Type B pancreatic cell (in vitro differentiated cells): Measurements from ENCODE around the gene ZNF441. TPM values are rescaled to one million over a fixed set of nuclear protein-coding genes. Genes with fewer than 3 reads are reported as not detected.
A peak's percentile ranks its signal among the peaks of the same experiment; 100 is the strongest.

Experiments
- DNase-seq: peaks from one replicate; pipeline ENCODE4 v3.0.0; 2021; ENCODE audit warnings: mixed read lengths; ENCODE audit not compliant: unreplicated experiment; ENCODE audit errors: extremely low spot score
- H3K27ac Mint-ChIP-seq: 2 replicates; pipeline ENCODE4 v1.8.0; 2021; ENCODE audit warnings: mild to moderate bottlenecking, mixed read lengths
- H3K27me3 Mint-ChIP-seq: 2 replicates; pipeline ENCODE4 v1.8.0; 2021; ENCODE audit warnings: mixed read lengths
- H3K36me3 Mint-ChIP-seq: 2 replicates; pipeline ENCODE4 v1.8.0; 2021; ENCODE audit warnings: mixed read lengths
- H3K4me1 Mint-ChIP-seq: one replicate; pipeline ENCODE4 v1.8.0; 2021; ENCODE audit warnings: mixed read lengths; ENCODE audit not compliant: unreplicated experiment
- H3K4me3 Mint-ChIP-seq: 2 replicates; pipeline ENCODE4 v1.8.0; 2021; ENCODE audit warnings: mild to moderate bottlenecking, mixed read lengths
- H3K9me3 Mint-ChIP-seq: 2 replicates; pipeline ENCODE4 v1.8.0; 2021; ENCODE audit warnings: mixed read lengths
- total RNA-seq: library from RNA; stranded (reverse); gene quantifications from 2 replicates; pipeline ENCODE4 v1.2.1, GENCODE V29; 2021; ENCODE audit warnings: low replicate concordance
- TF ChIP-seq, protein P1 (sequence below): fragments of 200-600 bp; sonication (generic); conservative IDR thresholded peaks from 2 replicates; pipeline ENCODE4 v1.5.0; 2021; ENCODE audit warnings: antibody characterized with exemption, mild to moderate bottlenecking

ZNF441 gene
- total RNA-seq, 1 donor from 2014 or later, result 6.3 TPM

DNA sequence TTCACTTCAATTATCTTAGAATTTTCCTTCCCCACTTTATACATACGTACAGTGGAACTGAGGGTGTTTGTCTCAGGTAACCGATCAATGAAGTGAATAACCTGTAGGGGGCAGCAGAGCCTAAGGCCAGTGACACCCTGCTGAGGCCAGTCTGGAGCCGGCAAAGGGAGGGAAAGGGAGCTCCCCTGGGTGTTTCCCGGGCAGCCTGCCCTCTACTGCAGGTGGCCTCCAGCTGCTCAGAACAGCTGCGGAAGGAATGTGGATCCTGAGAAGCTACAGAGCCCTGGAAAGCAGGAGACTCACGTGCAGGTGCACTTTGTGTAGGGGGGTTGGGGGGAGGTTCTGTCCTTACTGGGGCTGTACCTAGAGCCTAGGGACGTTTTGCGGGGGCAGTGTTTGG is 30.7 kb downstream of the ZNF441 start:
- peaks cover 15% of the 10 kb centered on the region for H3K4me1 Mint-ChIP-seq
- H3K27ac Mint-ChIP-seq, result peak overlapping the region; percentile 90
- peak; percentile 78 for DNase-seq
- TF ChIP-seq, protein P1, sequence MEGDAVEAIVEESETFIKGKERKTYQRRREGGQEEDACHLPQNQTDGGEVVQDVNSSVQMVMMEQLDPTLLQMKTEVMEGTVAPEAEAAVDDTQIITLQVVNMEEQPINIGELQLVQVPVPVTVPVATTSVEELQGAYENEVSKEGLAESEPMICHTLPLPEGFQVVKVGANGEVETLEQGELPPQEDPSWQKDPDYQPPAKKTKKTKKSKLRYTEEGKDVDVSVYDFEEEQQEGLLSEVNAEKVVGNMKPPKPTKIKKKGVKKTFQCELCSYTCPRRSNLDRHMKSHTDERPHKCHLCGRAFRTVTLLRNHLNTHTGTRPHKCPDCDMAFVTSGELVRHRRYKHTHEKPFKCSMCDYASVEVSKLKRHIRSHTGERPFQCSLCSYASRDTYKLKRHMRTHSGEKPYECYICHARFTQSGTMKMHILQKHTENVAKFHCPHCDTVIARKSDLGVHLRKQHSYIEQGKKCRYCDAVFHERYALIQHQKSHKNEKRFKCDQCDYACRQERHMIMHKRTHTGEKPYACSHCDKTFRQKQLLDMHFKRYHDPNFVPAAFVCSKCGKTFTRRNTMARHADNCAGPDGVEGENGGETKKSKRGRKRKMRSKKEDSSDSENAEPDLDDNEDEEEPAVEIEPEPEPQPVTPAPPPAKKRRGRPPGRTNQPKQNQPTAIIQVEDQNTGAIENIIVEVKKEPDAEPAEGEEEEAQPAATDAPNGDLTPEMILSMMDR, result peak; percentile 92
- peaks cover 3% of the 10 kb centered on the region for H3K36me3 Mint-ChIP-seq
- H3K27me3 Mint-ChIP-seq, result peaks cover 23% of the 10 kb centered on the region
- H3K9me3 Mint-ChIP-seq, result peaks cover 3% of the 10 kb centered on the region
- H3K4me3 Mint-ChIP-seq, result peak overlapping the region; percentile 94

DNA sequence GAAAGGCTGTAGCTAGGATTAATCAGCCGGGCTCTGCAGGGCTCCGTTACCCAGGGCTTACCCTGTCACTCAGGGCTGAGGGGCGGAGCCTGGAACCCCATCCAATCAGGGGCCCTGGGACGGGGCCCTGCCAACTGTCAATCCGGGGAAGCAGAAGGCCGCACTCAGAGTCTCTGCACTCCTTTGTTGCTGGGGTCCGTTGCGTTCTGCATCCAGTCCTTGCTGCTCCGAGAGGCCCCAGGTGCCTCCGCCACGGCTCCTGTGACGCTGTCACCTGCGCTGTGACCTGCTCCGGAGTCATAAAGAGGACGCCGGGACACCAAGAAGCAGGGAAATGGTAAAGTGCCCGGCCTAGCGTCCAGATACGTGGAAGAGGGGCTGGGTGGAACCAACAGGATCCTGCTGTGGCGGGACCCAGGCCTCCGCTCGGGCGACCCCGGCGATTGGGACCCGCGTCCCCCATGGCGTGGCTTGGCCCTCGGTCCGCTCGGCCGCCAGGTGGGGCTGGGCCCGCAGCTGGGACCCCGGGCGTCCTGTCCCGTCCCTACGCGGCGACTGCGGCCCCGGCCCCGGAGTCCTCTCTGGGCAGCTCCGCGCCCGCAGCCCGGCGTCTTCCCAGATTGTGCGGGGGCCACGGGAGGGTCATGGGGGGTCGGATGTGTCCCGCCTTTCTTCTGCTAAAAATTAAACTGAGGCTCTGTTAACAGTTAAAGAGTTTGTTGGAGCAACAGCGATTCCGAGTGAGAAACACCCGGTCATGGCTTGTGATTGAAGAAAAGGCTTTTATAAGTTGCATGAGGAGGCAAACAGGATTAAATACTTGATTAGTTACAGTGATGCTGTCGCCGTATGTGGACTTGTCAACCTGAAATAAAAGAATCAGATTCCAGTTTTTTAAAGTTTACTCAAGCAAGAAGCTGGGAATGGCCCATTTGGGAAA is 31.9 kb downstream of the ZNF441 start, which contains the start of gene ZNF491:
ZNF491 (plus strand) TSS at position 133 of the 940 bp plus-strand sequence. CDS start 7,431 bp downstream, outside the sequence.
- peak within 1 kb of the TSS; percentile 90 for H3K27ac Mint-ChIP-seq
- peaks cover 15% of the 10 kb centered on the region for H3K4me1 Mint-ChIP-seq
- H3K36me3 Mint-ChIP-seq, result peaks cover 10% of the 10 kb centered on the region
- peak within 1 kb of the TSS; percentile 94 for H3K4me3 Mint-ChIP-seq
- TF ChIP-seq, protein P1, result peak; percentile 58
- peaks cover 17% of the 10 kb centered on the region for H3K27me3 Mint-ChIP-seq
- peak; percentile 94 for DNase-seq
- peaks cover 5% of the 10 kb centered on the region for H3K9me3 Mint-ChIP-seq

GRCh38 chr19:11806354-11807098 is 39.7 kb downstream of the ZNF441 start:
- H3K27me3 Mint-ChIP-seq, result no peaks in the 10 kb centered on the region
- DNase-seq, result no peak
- no peak overlapping the region for H3K27ac Mint-ChIP-seq
- H3K9me3 Mint-ChIP-seq, result peaks cover 25% of the 10 kb centered on the region
- peaks cover 50% of the 10 kb centered on the region for H3K36me3 Mint-ChIP-seq
- TF ChIP-seq, protein P1, result no peak
- no peaks in the 10 kb centered on the region for H3K4me1 Mint-ChIP-seq
- no peak overlapping the region for H3K4me3 Mint-ChIP-seq

GRCh38 chr19:11807099-11807380 is 40.2 kb downstream of the ZNF441 start:
- Mint-ChIP-seq H3K4me3 (no peak overlapping the region), H3K4me1 (no peaks in the 10 kb centered on the region), H3K36me3 (peaks cover 50% of the 10 kb centered on the region), H3K27ac (no peak overlapping the region), H3K27me3 (no peaks in the 10 kb centered on the region), H3K9me3 (peaks cover 25% of the 10 kb centered on the region)
- TF ChIP-seq, protein P1, result no peak
- DNase-seq, result no peak

DNA sequence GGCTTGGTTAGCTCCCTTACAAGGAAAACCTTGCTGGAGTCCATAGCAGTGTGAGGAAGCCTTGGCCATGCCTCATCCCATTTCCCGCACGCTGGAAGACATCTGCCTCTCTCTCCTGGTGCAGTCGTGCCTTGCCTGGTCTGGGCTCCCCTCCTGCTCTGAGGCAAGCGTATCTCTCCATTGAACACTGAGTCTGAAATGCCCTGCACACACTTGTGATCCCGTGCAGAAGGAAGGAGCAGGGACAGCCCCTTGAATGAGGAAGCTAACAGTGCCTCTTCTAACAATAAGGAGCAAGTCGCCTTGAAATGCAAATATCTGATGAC is 46.9 kb downstream of the ZNF441 start:
- peaks cover 37% of the 10 kb centered on the region for H3K36me3 Mint-ChIP-seq
- H3K9me3 Mint-ChIP-seq, result peaks cover 5% of the 10 kb centered on the region
- DNase-seq, result no peak
- peak overlapping the region; percentile 93 for H3K4me3 Mint-ChIP-seq
- peak overlapping the region; percentile 87 for H3K27ac Mint-ChIP-seq
- TF ChIP-seq, protein P1, result no peak
- H3K27me3 Mint-ChIP-seq, result no peaks in the 10 kb centered on the region
- H3K4me1 Mint-ChIP-seq, result peaks cover 7% of the 10 kb centered on the region
